Liver (tissue), 9 donors: ENCODE measurements around the gene CLDN1. TPM values are rescaled to one million over a fixed set of nuclear protein-coding genes. Genes with fewer than 3 reads are reported as not detected.

Experiments used
- DNase-seq: peaks from one replicate; pipeline ENCODE4 v3.0.0-alpha.2; 2017; ENCODE audit warnings: low spot score
- H3K27ac ChIP-seq, 2 donors: one replicate each; pipeline ENCODE4 v1.7.0; 2013; ENCODE audit warnings: inconsistent platforms in 2 of 2, low read length in 2 of 2, control low read depth in 1 of 2, low read depth in 1 of 2, mild to moderate bottlenecking in 1 of 2
- H3K27me3 ChIP-seq, 4 donors: one replicate each; pipeline versions ENCODE4 v1.6.1 to v1.7.0; 2013; ENCODE audit warnings: low read length in 3 of 4, inconsistent platforms in 1 of 4, mild to moderate bottlenecking in 1 of 4, moderate library complexity in 1 of 4; ENCODE audit not compliant: control insufficient read depth in 4 of 4, insufficient read depth in 4 of 4
- H3K36me3 ChIP-seq, 4 donors: one replicate each; pipeline versions ENCODE4 v1.6.1 to v1.7.0; 2013; ENCODE audit warnings: low read length in 3 of 4, mild to moderate bottlenecking in 3 of 4, low read depth in 1 of 4, moderate library complexity in 1 of 4; ENCODE audit not compliant: control insufficient read depth in 4 of 4, insufficient read depth in 3 of 4
- H3K4me1 ChIP-seq, 4 donors: one replicate each; pipeline versions ENCODE4 v1.6.1 to v1.7.0; 2013; ENCODE audit warnings: low read length in 3 of 4, mild to moderate bottlenecking in 3 of 4, moderate library complexity in 1 of 4; ENCODE audit not compliant: control insufficient read depth in 4 of 4, insufficient read depth in 4 of 4
- H3K4me3 ChIP-seq, 3 donors: one replicate each; pipeline versions ENCODE4 v1.6.1 to v1.7.0; 2013; ENCODE audit warnings: low read length in 3 of 3, control low read depth in 1 of 3, low read depth in 1 of 3, mild to moderate bottlenecking in 1 of 3
- H3K9ac ChIP-seq, 2 donors: one replicate each; pipeline ENCODE4 v1.7.0; 2013; ENCODE audit warnings: low read length in 2 of 2, mild to moderate bottlenecking in 2 of 2, moderate library complexity in 2 of 2, control low read depth in 1 of 2, low read depth in 1 of 2
- H3K9me3 ChIP-seq, 4 donors: one replicate each; pipeline versions ENCODE4 v1.6.1 to v1.7.0; 2013; ENCODE audit warnings: low read length in 3 of 4; ENCODE audit not compliant: control insufficient read depth in 4 of 4
- ATF3 ChIP-seq: IDR thresholded peaks from 2 replicates; pipeline ENCODE4 v1.6.1; 2016; ENCODE audit warnings: antibody characterized with exemption
- CTCF ChIP-seq: fragments of 150-350 bp; IDR thresholded peaks from 2 replicates; pipeline ENCODE4 v1.5.1; 2017; ENCODE audit warnings: improper control_type of control experiment, low read depth, low read length; ENCODE audit not compliant: missing input control
- FOXA1 ChIP-seq: IDR thresholded peaks from 2 replicates; pipeline ENCODE4 v1.6.1; 2016; ENCODE audit warnings: antibody characterized with exemption
- FOXA2 ChIP-seq: IDR thresholded peaks from 2 replicates; pipeline ENCODE4 v1.6.1; 2016; ENCODE audit warnings: antibody characterized with exemption
- HNF4A ChIP-seq, 2 donors: conservative IDR thresholded peaks; 2 replicates each; pipeline ENCODE4 v1.6.1; 2016; ENCODE audit warnings: antibody characterized with exemption in 2 of 2, mild to moderate bottlenecking in 2 of 2
- HNF4G ChIP-seq: IDR thresholded peaks from 2 replicates; pipeline ENCODE4 v1.6.1; 2016; ENCODE audit warnings: antibody characterized with exemption
- JUND ChIP-seq, 2 donors: IDR thresholded peaks; 2 replicates each; pipeline ENCODE4 v1.6.1; 2016; ENCODE audit warnings: antibody characterized with exemption in 2 of 2
- MAX ChIP-seq: IDR thresholded peaks from 2 replicates; pipeline ENCODE4 v1.6.1; 2016; ENCODE audit warnings: antibody characterized with exemption
- NR2F2 ChIP-seq: IDR thresholded peaks from 2 replicates; pipeline ENCODE4 v1.6.1; 2016; ENCODE audit warnings: antibody characterized with exemption
- RAD21 ChIP-seq, 2 donors: IDR thresholded peaks; 2 replicates each; pipeline ENCODE4 v1.6.1; 2016; ENCODE audit warnings: antibody characterized with exemption in 2 of 2, mild to moderate bottlenecking in 2 of 2
- REST ChIP-seq: IDR thresholded peaks from 2 replicates; pipeline ENCODE4 v1.6.1; 2016; ENCODE audit warnings: antibody characterized with exemption, mild to moderate bottlenecking
- RXRA ChIP-seq, 2 donors: IDR thresholded peaks; 2 replicates each; pipeline ENCODE4 v1.6.1; 2017 to 2018; ENCODE audit warnings: antibody characterized with exemption in 2 of 2, mild to moderate bottlenecking in 1 of 2
- SP1 ChIP-seq: IDR thresholded peaks from 2 replicates; pipeline ENCODE4 v1.6.1; 2018; ENCODE audit warnings: antibody characterized with exemption, mild to moderate bottlenecking
- ZBTB33 ChIP-seq: IDR thresholded peaks from 2 replicates; pipeline ENCODE4 v1.6.1; 2016; ENCODE audit warnings: antibody characterized with exemption
- WGBS: extraction: QIAGEN DNeasy Blood & Tissue Kit; methylation state at CpG from one replicate; pipeline ENCODE4 v1.1.7; 2013; 5-methylcytosine and 5-hydroxymethylcytosine counted together
- polyA plus RNA-seq, 2 donors: library from polyadenylated mRNA; stranded (reverse) in 1 of 2; unstranded in 1 of 2; fragments of 200-250 nt in 1 of 2; fragments of >200 nt in 1 of 2; fragmentation: Nextera tagmentation in 1 of 2; extraction: Ambion mirVana in 1 of 2; gene quantifications; one replicate each; pipeline versions ENCODE4 v1.2.1 to v1.2.3, GENCODE V29; 2013 to 2015
- total RNA-seq, 2 donors: library from RNA; depleted of rRNA; stranded (reverse); fragments of >200 nt; gene quantifications; one replicate each; pipeline ENCODE4 v1.2.3, GENCODE V29; 2014
- donor health status: healthy.
- donor health status: healthy.
- donor health status: healthy.
- donor health status: healthy.
- donor health status: healthy.

The CLDN1 gene
- total and polyA plus RNA-seq, 4 donors: 57.8 to 92.0 (median 87.3) TPM

- Histone ChIP-seq H3K27ac (no peak overlapping the region), H3K9me3 (no peaks in the 10 kb centered on the region), H3K27me3 (no peaks in the 10 kb centered on the region), H3K9ac (no peak overlapping the region), H3K36me3 (no peaks in the 10 kb centered on the region), H3K4me1 (no peaks in the 10 kb centered on the region), H3K4me3 (no peak overlapping the region)
- TF ChIP-seq RXRA (IDR thresholded peaks at IDR 0.05): no peak
- no peak for TF ChIP-seq MAX
- no peak for TF ChIP-seq FOXA2
- 85% methylated on average over 1 of the region's 1 CpG for WGBS
- DNase-seq: no peak
Measured at GRCh38 chr3:190266913-190267290, 55.3 kb downstream of the CLDN1 start.

- H3K4me3 ChIP-seq: no peak overlapping the region
- no peak overlapping the region for H3K27ac ChIP-seq
- no peaks in the 10 kb centered on the region for H3K36me3 ChIP-seq
- no peak for DNase-seq
- no peak overlapping the region for H3K9ac ChIP-seq
- H3K4me1 ChIP-seq: no peaks in the 10 kb centered on the region
- H3K27me3 ChIP-seq: no peaks in the 10 kb centered on the region
- TF ChIP-seq SP1 (no peak), ZBTB33 (no peak), FOXA2 (no peak), NR2F2 (no peak), HNF4A (conservative IDR thresholded peaks at IDR 0.05) (no peak), RAD21 (IDR thresholded peaks at IDR 0.05) (no peak), MAX (no peak), ATF3 (no peak), JUND (IDR thresholded peaks at IDR 0.05) (no peak), HNF4G (no peak), CTCF (no peak), FOXA1 (no peak)
- H3K9me3 ChIP-seq: no peaks in the 10 kb centered on the region
Measured at GRCh38 chr3:190266265-190266912, 55.9 kb downstream of the CLDN1 start.

GRCh38 chr3:190265796-190266195 lies 56.5 kb downstream of the CLDN1 start:
- 47% methylated on average over 3 of the region's 3 CpGs for WGBS

More at GRCh38 chr3:190265796-190266195, 56.5 kb downstream of the CLDN1 start:
- Histone ChIP-seq H3K4me1 (no peaks in the 10 kb centered on the region), H3K27me3 (no peaks in the 10 kb centered on the region), H3K27ac (no peak overlapping the region), H3K4me3 (no peak overlapping the region), H3K9me3 (no peaks in the 10 kb centered on the region), H3K36me3 (no peaks in the 10 kb centered on the region), H3K9ac (no peak overlapping the region)
- no peak for TF ChIP-seq FOXA2
- TF ChIP-seq REST: peak; percentile 13
- peak; percentile 23 for TF ChIP-seq NR2F2
- peak in 1 of 2 donors; percentile 13 for TF ChIP-seq RXRA (IDR thresholded peaks at IDR 0.05)
- no peak for DNase-seq
